GM21423 (cell line): ENCODE data around the gene DDIT3.

Experiments used
- ATAC-seq: cut with Tn5 transposase; IDR thresholded peaks from one replicate; pipeline ENCODE4 v1.9.1; 2021; ENCODE audit warnings: mild to moderate bottlenecking, moderate library complexity; ENCODE audit not compliant: unreplicated experiment

DDIT3 gene

GRCh38 chr12:57547288-57548012 lies 27.1 kb upstream of the DDIT3 start:
- ATAC-seq: no peak

GRCh38 chr12:57546438-57547287 lies 26.3 kb upstream of the DDIT3 start, which contains the start of gene DCTN2:
TSS of gene DCTN2 (minus strand) at chr12:57547192. CDS start at chr12:57547063, 129 bp downstream.
- peak; percentile 98 for ATAC-seq

GRCh38 chr12:57545809-57546437 lies 25.6 kb upstream of the DDIT3 start:
- no peak for ATAC-seq

GRCh38 chr12:57543581-57543980 lies 23.3 kb upstream of the DDIT3 start:
- ATAC-seq: no peak

GRCh38 chr12:57541717-57542116 lies 21.4 kb upstream of the DDIT3 start:
- ATAC-seq: no peak

- no peak for ATAC-seq
Measured at GRCh38 chr12:57541001-57541400, 20.7 kb upstream of the DDIT3 start.

- no peak for ATAC-seq
Measured at GRCh38 chr12:57539134-57539768, 18.9 kb upstream of the DDIT3 start.

- ATAC-seq: no peak
Measured at GRCh38 chr12:57536597-57536942, 16.3 kb upstream of the DDIT3 start.

GRCh38 chr12:57535764-57536596 lies 15.7 kb upstream of the DDIT3 start:
- no peak for ATAC-seq

- no peak for ATAC-seq
Measured at GRCh38 chr12:57534991-57535543, 14.8 kb upstream of the DDIT3 start.

GRCh38 chr12:57534250-57534649 lies 13.9 kb upstream of the DDIT3 start:
- ATAC-seq: no peak

- no peak for ATAC-seq
Measured at GRCh38 chr12:57533108-57533507, 12.8 kb upstream of the DDIT3 start.

- no peak for ATAC-seq
Measured at GRCh38 chr12:57531836-57532235, 11.5 kb upstream of the DDIT3 start.

GRCh38 chr12:57530396-57531142 lies 10.3 kb upstream of the DDIT3 start:
- ATAC-seq: no peak

GRCh38 chr12:57529831-57530230 lies 9.5 kb upstream of the DDIT3 start:
- no peak for ATAC-seq

- ATAC-seq: no peak
Measured at GRCh38 chr12:57528831-57529555, 8.7 kb upstream of the DDIT3 start.

GRCh38 chr12:57528176-57528575 lies 7.9 kb upstream of the DDIT3 start:
- ATAC-seq: no peak

- no peak for ATAC-seq
Measured at GRCh38 chr12:57527184-57527583, 6.9 kb upstream of the DDIT3 start.
